Measurements from ENCODE around the gene LMF2.

The LMF2 gene

DNA sequence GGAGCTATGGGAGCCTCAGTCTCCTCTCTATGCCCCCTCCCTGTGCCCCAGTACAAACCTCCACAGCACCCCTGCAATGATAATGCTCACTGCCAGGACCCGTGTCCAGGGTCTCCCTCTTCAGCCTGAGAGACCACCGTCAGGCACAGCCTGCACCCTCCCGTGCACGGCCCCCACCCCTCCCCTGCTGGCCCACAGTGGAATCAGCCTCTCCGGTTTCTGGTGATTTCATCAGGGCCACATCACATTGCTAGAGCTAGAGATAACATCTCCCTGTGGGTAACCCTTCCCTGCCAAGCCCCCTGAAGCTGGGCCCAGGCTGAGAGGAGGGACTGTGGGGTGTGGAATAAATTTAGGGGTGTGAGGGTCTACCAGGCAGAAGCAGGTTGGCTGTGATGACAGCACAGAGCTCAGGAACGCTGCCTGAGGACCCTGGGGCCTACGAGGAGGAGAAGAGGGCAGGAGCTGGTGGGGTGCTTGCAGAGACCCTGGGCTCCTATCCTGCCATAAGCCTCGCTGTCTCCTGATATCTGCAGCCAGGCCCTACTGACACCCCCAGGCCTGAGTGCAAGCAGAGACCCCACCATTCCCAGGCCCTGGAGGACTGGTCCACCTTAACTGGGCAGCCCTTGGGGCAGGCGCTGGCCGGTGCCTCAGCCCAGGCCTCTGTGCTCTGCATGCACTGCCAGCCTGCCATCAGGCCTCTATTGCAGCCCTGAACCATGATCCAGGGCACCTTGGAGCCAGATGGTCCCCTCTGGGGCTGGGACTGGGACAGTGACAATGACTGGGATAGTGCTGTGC lies 38.2 kb upstream of the LMF2 start, which contains the start of gene KLHDC7B:
TSS of gene KLHDC7B (plus strand) at position 378 of the 804 bp plus-strand sequence. CDS start at position 723, 345 bp downstream.
- H3K27me3 ChIP-seq (replicated peaks; ENCODE audit: insufficient read depth, low read length) = peaks cover 25% of the 10 kb centered on the region
- no peak within 1 kb of the TSS for H3K9ac ChIP-seq (ENCODE audit: low read length)

DNA sequence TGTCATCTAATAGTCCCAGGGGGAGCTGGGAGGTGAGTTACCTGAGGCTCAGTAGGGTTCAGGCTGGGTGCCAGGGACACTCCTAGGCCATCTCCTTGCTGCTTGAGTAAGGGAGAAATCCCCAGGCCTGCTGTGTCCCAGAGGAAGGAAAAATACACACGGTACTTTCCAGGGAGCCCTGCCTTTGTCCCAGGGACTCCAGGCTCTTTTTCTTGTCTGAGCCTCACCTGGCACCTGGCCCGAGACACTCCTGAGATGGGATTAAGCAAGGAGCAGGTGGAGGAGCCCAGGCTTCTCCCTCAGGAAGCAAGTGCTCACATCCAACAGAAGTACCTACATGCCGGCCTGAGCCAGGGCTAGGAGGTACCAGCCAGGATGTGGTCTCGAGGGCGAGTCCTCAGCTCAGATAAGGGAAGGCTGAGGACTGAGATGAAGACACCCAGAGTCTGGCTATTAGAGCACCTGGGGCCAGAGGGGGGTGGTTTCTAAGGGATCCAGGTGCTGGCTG lies 37.3 kb upstream of the LMF2 start:
- Histone ChIP-seq H3K9me3 (replicated peaks; ENCODE audit: insufficient read depth, low read length) (no peaks in the 10 kb centered on the region), H3K79me2 (ENCODE audit: low read length) (no peaks in the 10 kb centered on the region), H3K9me2 (replicated peaks; ENCODE audit: insufficient read depth, low read length) (no peaks in the 10 kb centered on the region), H3K4me2 (ENCODE audit: low read depth, low read length) (peak overlapping the region; percentile 63), H4K20me1 (ENCODE audit: insufficient read depth, low read length) (no peaks in the 10 kb centered on the region), H3K4me3 (ENCODE audit: low read length) (peak overlapping the region; percentile 24; the same call in 1 of the 2 replicates), H3K27me3 (replicated peaks; ENCODE audit: insufficient read depth, low read length) (peaks cover 25% of the 10 kb centered on the region), H3K9ac (ENCODE audit: low read length) (no peak overlapping the region), H2AFZ (ENCODE audit: low read length) (peak overlapping the region; percentile 62), H3K36me3 (replicated peaks; ENCODE audit: insufficient read depth, low read length) (no peaks in the 10 kb centered on the region), H3K4me1 (ENCODE audit: low read length) (peaks cover 16% of the 10 kb centered on the region; the same call in 1 of the 2 replicates), H3K27ac (ENCODE audit: low read length) (no peak overlapping the region), H3F3A (ENCODE audit: insufficient read depth, low read length) (peaks cover 22% of the 10 kb centered on the region)
- TF ChIP-seq, protein P1, sequence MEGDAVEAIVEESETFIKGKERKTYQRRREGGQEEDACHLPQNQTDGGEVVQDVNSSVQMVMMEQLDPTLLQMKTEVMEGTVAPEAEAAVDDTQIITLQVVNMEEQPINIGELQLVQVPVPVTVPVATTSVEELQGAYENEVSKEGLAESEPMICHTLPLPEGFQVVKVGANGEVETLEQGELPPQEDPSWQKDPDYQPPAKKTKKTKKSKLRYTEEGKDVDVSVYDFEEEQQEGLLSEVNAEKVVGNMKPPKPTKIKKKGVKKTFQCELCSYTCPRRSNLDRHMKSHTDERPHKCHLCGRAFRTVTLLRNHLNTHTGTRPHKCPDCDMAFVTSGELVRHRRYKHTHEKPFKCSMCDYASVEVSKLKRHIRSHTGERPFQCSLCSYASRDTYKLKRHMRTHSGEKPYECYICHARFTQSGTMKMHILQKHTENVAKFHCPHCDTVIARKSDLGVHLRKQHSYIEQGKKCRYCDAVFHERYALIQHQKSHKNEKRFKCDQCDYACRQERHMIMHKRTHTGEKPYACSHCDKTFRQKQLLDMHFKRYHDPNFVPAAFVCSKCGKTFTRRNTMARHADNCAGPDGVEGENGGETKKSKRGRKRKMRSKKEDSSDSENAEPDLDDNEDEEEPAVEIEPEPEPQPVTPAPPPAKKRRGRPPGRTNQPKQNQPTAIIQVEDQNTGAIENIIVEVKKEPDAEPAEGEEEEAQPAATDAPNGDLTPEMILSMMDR (IDR thresholded peaks at IDR 0.05; ENCODE audit: low read length) = no peak
- no peak for TF ChIP-seq EZH2phosphoT487 (IDR thresholded peaks at IDR 0.05; ENCODE audit: low read length)
- TF ChIP-seq EZH2 (optimal IDR thresholded peaks at IDR 0.05; ENCODE audit: low read depth, low read length) = no peak
- DNase-seq = no peak

More for the DNA sequence above, 38.2 kb upstream of the LMF2 start, which contains the start of gene KLHDC7B:
- H3K4me1 ChIP-seq (ENCODE audit: low read length) = peaks cover 8% of the 10 kb centered on the region; the same call in 1 of the 2 replicates
- H3K27ac ChIP-seq (ENCODE audit: low read length) = no peak within 1 kb of the TSS
- H3K79me2 ChIP-seq (ENCODE audit: low read length) = no peaks in the 10 kb centered on the region
- TF ChIP-seq EZH2phosphoT487 (IDR thresholded peaks at IDR 0.05; ENCODE audit: low read length) (no peak), EZH2 (optimal IDR thresholded peaks at IDR 0.05; ENCODE audit: low read depth, low read length) (no peak)
- TF ChIP-seq, protein P1 (IDR thresholded peaks at IDR 0.05; ENCODE audit: low read length) = no peak
- H3K4me2 ChIP-seq (ENCODE audit: low read depth, low read length) = peak within 1 kb of the TSS; percentile 63; the same call in 1 of the 2 replicates
- no peak within 1 kb of the TSS for H3K4me3 ChIP-seq (ENCODE audit: low read length)
- peaks cover 15% of the 10 kb centered on the region; the same call in 1 of the 2 replicates for H3F3A ChIP-seq (ENCODE audit: insufficient read depth, low read length)
- no peaks in the 10 kb centered on the region for H3K36me3 ChIP-seq (replicated peaks; ENCODE audit: insufficient read depth, low read length)
- H4K20me1 ChIP-seq (ENCODE audit: insufficient read depth, low read length) = no peaks in the 10 kb centered on the region
- peak within 1 kb of the TSS; percentile 62; the same call in 1 of the 2 replicates for H2AFZ ChIP-seq (ENCODE audit: low read length)
- H3K9me2 ChIP-seq (replicated peaks; ENCODE audit: insufficient read depth, low read length) = no peaks in the 10 kb centered on the region
- no peaks in the 10 kb centered on the region for H3K9me3 ChIP-seq (replicated peaks; ENCODE audit: insufficient read depth, low read length)
- DNase-seq = no peak

DNA sequence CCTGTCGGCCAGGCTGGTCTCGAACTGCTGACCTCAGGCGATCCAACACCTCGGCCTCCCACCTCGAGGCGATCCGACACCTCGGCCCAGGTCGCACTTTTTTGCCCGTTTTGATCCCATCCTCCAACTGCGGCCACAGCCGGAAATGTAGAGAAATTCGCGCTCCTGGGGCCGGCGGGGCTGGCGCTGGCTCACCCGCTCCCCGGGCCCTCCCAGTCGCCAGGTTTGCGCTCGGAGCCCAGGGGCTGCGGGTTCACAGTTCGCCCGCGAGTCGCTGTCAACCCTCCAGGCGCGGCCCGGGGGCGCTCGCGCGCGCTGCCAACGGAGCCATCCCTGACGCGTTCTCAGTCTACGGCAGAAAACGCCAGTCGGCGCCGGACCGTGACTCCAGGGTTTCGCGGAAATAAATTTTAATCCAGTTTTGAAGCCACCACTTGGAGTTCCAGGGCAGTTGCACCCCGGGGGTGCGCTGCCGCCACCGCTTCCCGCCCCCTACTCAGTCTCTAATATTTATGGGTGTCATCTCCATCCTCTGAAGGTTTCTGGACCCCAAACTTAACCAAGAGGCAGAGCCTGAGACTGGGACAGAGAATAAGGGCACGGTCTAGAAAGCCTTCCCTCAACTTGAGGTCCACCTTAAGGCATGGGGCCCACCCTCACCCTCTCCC lies 36.7 kb upstream of the LMF2 start:
- Histone ChIP-seq H3K27me3 (replicated peaks; ENCODE audit: insufficient read depth, low read length) (peaks cover 25% of the 10 kb centered on the region), H3K79me2 (ENCODE audit: low read length) (no peaks in the 10 kb centered on the region), H3K4me3 (ENCODE audit: low read length) (peak overlapping the region; percentile 24), H3K27ac (ENCODE audit: low read length) (no peak overlapping the region), H3K4me1 (ENCODE audit: low read length) (peaks cover 18% of the 10 kb centered on the region; the same call in 1 of the 2 replicates), H3K9me2 (replicated peaks; ENCODE audit: insufficient read depth, low read length) (no peaks in the 10 kb centered on the region), H3K9me3 (replicated peaks; ENCODE audit: insufficient read depth, low read length) (no peaks in the 10 kb centered on the region), H3K9ac (ENCODE audit: low read length) (peak overlapping the region; percentile 28; the same call in 1 of the 2 replicates), H3K36me3 (replicated peaks; ENCODE audit: insufficient read depth, low read length) (no peaks in the 10 kb centered on the region), H3K4me2 (ENCODE audit: low read depth, low read length) (peak overlapping the region; percentile 63), H3F3A (ENCODE audit: insufficient read depth, low read length) (peaks cover 28% of the 10 kb centered on the region), H2AFZ (ENCODE audit: low read length) (peak overlapping the region; percentile 62), H4K20me1 (ENCODE audit: insufficient read depth, low read length) (no peaks in the 10 kb centered on the region)
- TF ChIP-seq EZH2phosphoT487 (IDR thresholded peaks at IDR 0.05; ENCODE audit: low read length) (no peak), EZH2 (optimal IDR thresholded peaks at IDR 0.05; ENCODE audit: low read depth, low read length) (no peak)
- TF ChIP-seq, protein P1 (IDR thresholded peaks at IDR 0.05; ENCODE audit: low read length) = peak; percentile 78
- DNase-seq = peak; percentile 83

Measured in MM.1S (cell line).